ENCODE measurements around the gene COL11A2.

Gene COL11A2

GRCh38 chr6:33178755-33179475 is 13.4 kb downstream of the COL11A2 start:
- no peak for TF ChIP-seq MYC (IDR thresholded peaks at IDR 0.05; ENCODE audit: low read depth, low read length)
- no peak for TF ChIP-seq MAX (IDR thresholded peaks at IDR 0.05; ENCODE audit: low read depth, low read length)
- TF ChIP-seq POLR2A (IDR thresholded peaks at IDR 0.05; ENCODE audit: extremely low read depth, insufficient read length) = no peak
- TF ChIP-seq CTCF (IDR thresholded peaks at IDR 0.05; ENCODE audit: low read depth, low read length) = no peak
- no peak for DNase-seq (ENCODE audit: low read depth)

GRCh38 chr6:33177552-33178446 is 14.5 kb downstream of the COL11A2 start:
- no peak overlapping the region for H3K4me3 ChIP-seq (ENCODE audit: low read depth, low read length)
- no peak for DNase-seq (ENCODE audit: low read depth)
- no peak for TF ChIP-seq MAX (IDR thresholded peaks at IDR 0.05; ENCODE audit: low read depth, low read length)
- TF ChIP-seq POLR2A (IDR thresholded peaks at IDR 0.05; ENCODE audit: extremely low read depth, insufficient read length) = no peak
- TF ChIP-seq MYC (IDR thresholded peaks at IDR 0.05; ENCODE audit: low read depth, low read length) = no peak
- TF ChIP-seq CTCF (IDR thresholded peaks at IDR 0.05; ENCODE audit: low read depth, low read length) = no peak

More at GRCh38 chr6:33178755-33179475, 13.4 kb downstream of the COL11A2 start:
- H3K4me3 ChIP-seq (ENCODE audit: low read depth, low read length) = no peak overlapping the region

- H3K4me3 ChIP-seq (ENCODE audit: low read depth, low read length) = no peak overlapping the region
- no peak for DNase-seq (ENCODE audit: low read depth)
- no peak for TF ChIP-seq MAX (IDR thresholded peaks at IDR 0.05; ENCODE audit: low read depth, low read length)
- no peak for TF ChIP-seq CTCF (IDR thresholded peaks at IDR 0.05; ENCODE audit: low read depth, low read length)
- no peak for TF ChIP-seq MYC (IDR thresholded peaks at IDR 0.05; ENCODE audit: low read depth, low read length)
- no peak for TF ChIP-seq POLR2A (IDR thresholded peaks at IDR 0.05; ENCODE audit: extremely low read depth, insufficient read length)
These were observed 15.4 kb downstream of the COL11A2 start for GRCh38 chr6:33176906-33177305.

GRCh38 chr6:33175436-33176069 is 16.7 kb downstream of the COL11A2 start:
- no peak for TF ChIP-seq MYC (IDR thresholded peaks at IDR 0.05; ENCODE audit: low read depth, low read length)
- TF ChIP-seq POLR2A (IDR thresholded peaks at IDR 0.05; ENCODE audit: extremely low read depth, insufficient read length) = no peak
- TF ChIP-seq CTCF (IDR thresholded peaks at IDR 0.05; ENCODE audit: low read depth, low read length) = no peak
- TF ChIP-seq MAX (IDR thresholded peaks at IDR 0.05; ENCODE audit: low read depth, low read length) = no peak
- no peak for DNase-seq (ENCODE audit: low read depth)
- H3K4me3 ChIP-seq (ENCODE audit: low read depth, low read length) = no peak overlapping the region

- TF ChIP-seq MAX (IDR thresholded peaks at IDR 0.05; ENCODE audit: low read depth, low read length) (no peak), MYC (IDR thresholded peaks at IDR 0.05; ENCODE audit: low read depth, low read length) (no peak), POLR2A (IDR thresholded peaks at IDR 0.05; ENCODE audit: extremely low read depth, insufficient read length) (no peak), CTCF (IDR thresholded peaks at IDR 0.05; ENCODE audit: low read depth, low read length) (no peak)
- no peak for DNase-seq (ENCODE audit: low read depth)
- H3K4me3 ChIP-seq (ENCODE audit: low read depth, low read length) = no peak overlapping the region
These were observed 17.5 kb downstream of the COL11A2 start for GRCh38 chr6:33174784-33175183.

All from NB4 (cell line).